Activated gamma-delta T cell treated with anti-CD3 and anti-CD28 coated beads, Interleukin-2, amount 50 U/mL, for 16 hours (primary cell): ENCODE data around the gene MPRIP.
"Not testable (repeated sequence)": the region's sequence is repeated elsewhere in the genome, so short reads cannot be mapped to it uniquely, and the experiment has no call there.

Experiments used
- DNase-seq: peaks from one replicate; pipeline ENCODE4 v3.0.0-alpha.2; 2020; ENCODE audit warnings: low read depth

Gene MPRIP

GRCh38 chr17:17013828-17014747 lies 28.2 kb upstream of the MPRIP start:
- not testable (repeated sequence) for DNase-seq

GRCh38 chr17:17014748-17015124 lies 27.5 kb upstream of the MPRIP start:
- not testable (repeated sequence) for DNase-seq

GRCh38 chr17:17015230-17015629 lies 27.0 kb upstream of the MPRIP start:
- DNase-seq = no peak

GRCh38 chr17:17016199-17017197 lies 25.8 kb upstream of the MPRIP start:
- not testable (repeated sequence) for DNase-seq

GRCh38 chr17:17017343-17018014 lies 24.8 kb upstream of the MPRIP start:
- DNase-seq = no peak

- DNase-seq = no peak
These were observed 24.2 kb upstream of the MPRIP start for GRCh38 chr17:17018021-17018441.

GRCh38 chr17:17018612-17019429 lies 23.4 kb upstream of the MPRIP start:
- no peak for DNase-seq

GRCh38 chr17:17019430-17019762 lies 22.9 kb upstream of the MPRIP start:
- DNase-seq = no peak

- DNase-seq = no peak
These were observed 22.3 kb upstream of the MPRIP start for GRCh38 chr17:17019891-17020456.

- DNase-seq = no peak
These were observed 21.4 kb upstream of the MPRIP start for GRCh38 chr17:17020821-17021193.

- no peak for DNase-seq
These were observed 20.9 kb upstream of the MPRIP start for GRCh38 chr17:17021194-17021863.

- DNase-seq = no peak
These were observed 20.2 kb upstream of the MPRIP start for GRCh38 chr17:17022011-17022410.

- DNase-seq = no peak
These were observed 19.8 kb upstream of the MPRIP start for GRCh38 chr17:17022456-17022855.

- DNase-seq = no peak
These were observed 17.4 kb upstream of the MPRIP start for GRCh38 chr17:17024778-17025300.

- no peak for DNase-seq
These were observed 16.6 kb upstream of the MPRIP start for GRCh38 chr17:17025621-17026020.

GRCh38 chr17:17026163-17026562 lies 16.1 kb upstream of the MPRIP start:
- no peak for DNase-seq

- DNase-seq = no peak
These were observed 14.7 kb upstream of the MPRIP start for GRCh38 chr17:17027442-17028058.

GRCh38 chr17:17028059-17028877 lies 14.0 kb upstream of the MPRIP start:
- DNase-seq = no peak
